CD14-positive monocyte (primary cell): ENCODE results near the gene TOMM22. TPM values are rescaled to one million over a fixed set of nuclear protein-coding genes. Genes with fewer than 3 reads are reported as not detected.

ENCODE experiments used
- DNase-seq, 3 donors: peaks; one replicate each; pipeline ENCODE4 v3.0.0-alpha.2; 2011 to 2022
- H2AFZ ChIP-seq: 2 replicates; pipeline ENCODE4 v1.6.0; 2012; ENCODE audit warnings: mild to moderate bottlenecking, low read depth, low read length, inconsistent platforms; ENCODE audit not compliant: insufficient read depth, poor library complexity, severe bottlenecking
- H3K27ac ChIP-seq, 2 donors: 1 replicate in 1 of 2; 2 replicates in 1 of 2; pipeline ENCODE4 v1.5.1; 2012 to 2013; ENCODE audit warnings: low read length in 2 of 2, control low read depth in 1 of 2, inconsistent platforms in 1 of 2, low read depth in 1 of 2, mild to moderate bottlenecking in 1 of 2
- H3K27me3 ChIP-seq, 2 donors: one replicate each; pipeline versions ENCODE4 v1.6.0 to v1.6.1; 2011 to 2013; ENCODE audit warnings: low read length in 2 of 2; ENCODE audit not compliant: control insufficient read depth in 2 of 2, insufficient read depth in 2 of 2
- H3K36me3 ChIP-seq, 2 donors: replicated peaks in 1 of 2; 1 replicate in 1 of 2; 2 replicates in 1 of 2; pipeline versions ENCODE4 v1.5.1 to v1.6.1; 2012 to 2013; ENCODE audit warnings: low read length in 2 of 2, control low read depth in 1 of 2, inconsistent platforms in 1 of 2, mild to moderate bottlenecking in 1 of 2; ENCODE audit not compliant: insufficient read depth in 2 of 2, control insufficient read depth in 1 of 2
- H3K4me1 ChIP-seq, 2 donors: 1 replicate in 1 of 2; 2 replicates in 1 of 2; pipeline versions ENCODE4 v1.5.1 to v1.6.1; 2012 to 2013; ENCODE audit warnings: low read length in 2 of 2, control low read depth in 1 of 2, inconsistent platforms in 1 of 2, mild to moderate bottlenecking in 1 of 2, moderate library complexity in 1 of 2; ENCODE audit not compliant: insufficient read depth in 2 of 2, control insufficient read depth in 1 of 2
- H3K4me2 ChIP-seq: replicated peaks from 2 replicates; pipeline ENCODE3; 2012; ENCODE audit warnings: low read length, moderate library complexity, mild to moderate bottlenecking; ENCODE audit not compliant: poor library complexity, severe bottlenecking; ENCODE audit errors: extremely low read depth
- H3K4me3 ChIP-seq, 3 experiments: fragments of 200-600 bp in 1 of 3; sonication (generic) in 1 of 3; replicated peaks in 1 of 3; 1 replicate in 2 of 3; 2 replicates in 1 of 3; pipeline ENCODE4 v1.5.1; 2011 to 2013; ENCODE audit warnings: low read length in 3 of 3, mild to moderate bottlenecking in 3 of 3, control low read depth in 2 of 3, low read depth in 2 of 3, inconsistent platforms in 1 of 3, moderate library complexity in 1 of 3
- H3K79me2 ChIP-seq: 2 replicates; pipeline ENCODE4 v1.6.0; 2012; ENCODE audit warnings: mild to moderate bottlenecking, control low read depth, inconsistent platforms, low read length, moderate library complexity; ENCODE audit not compliant: insufficient read depth
- H3K9ac ChIP-seq: 2 replicates; pipeline ENCODE4 v1.6.0; 2017; ENCODE audit warnings: low read length, mild to moderate bottlenecking; ENCODE audit not compliant: insufficient read depth, poor library complexity, severe bottlenecking
- H3K9me3 ChIP-seq, 2 donors: replicated peaks in 1 of 2; 1 replicate in 1 of 2; 2 replicates in 1 of 2; pipeline versions ENCODE4 v1.5.1 to v1.6.1; 2012 to 2013; ENCODE audit warnings: low read length in 2 of 2, control low read depth in 1 of 2; ENCODE audit not compliant: control insufficient read depth in 1 of 2, insufficient read depth in 1 of 2
- H4K20me1 ChIP-seq: 2 replicates; pipeline ENCODE4 v1.6.0; 2012; ENCODE audit warnings: mild to moderate bottlenecking, low read length, control low read depth, moderate library complexity; ENCODE audit not compliant: insufficient read depth
- H3K27ac Mint-ChIP-seq, 7 donors: one replicate each; pipeline ENCODE4 v1.8.0; 2020; ENCODE audit warnings: mild to moderate bottlenecking in 7 of 7, mixed read lengths in 7 of 7, moderate library complexity in 6 of 7, inconsistent platforms in 2 of 7
- H3K27me3 Mint-ChIP-seq, 3 donors: one replicate each; pipeline ENCODE4 v1.8.0; 2021 to 2022; ENCODE audit warnings: low read depth in 3 of 3, mild to moderate bottlenecking in 3 of 3, mixed read lengths in 3 of 3, moderate library complexity in 3 of 3, inconsistent platforms in 1 of 3
- H3K36me3 Mint-ChIP-seq, 2 donors: one replicate each; pipeline ENCODE4 v1.8.0; 2020; ENCODE audit warnings: mixed read lengths in 2 of 2, inconsistent platforms in 1 of 2, mild to moderate bottlenecking in 1 of 2
- H3K4me1 Mint-ChIP-seq: one replicate; pipeline ENCODE4 v1.8.0; 2020; ENCODE audit warnings: mild to moderate bottlenecking, mixed read lengths
- H3K4me3 Mint-ChIP-seq, 2 donors: one replicate each; pipeline ENCODE4 v1.8.0; 2020; ENCODE audit warnings: mild to moderate bottlenecking in 2 of 2, mixed read lengths in 2 of 2, moderate library complexity in 1 of 2
- H3K9me3 Mint-ChIP-seq, 7 donors: one replicate each; pipeline ENCODE4 v1.8.0; 2020 to 2022; ENCODE audit warnings: mixed read lengths in 7 of 7, mild to moderate bottlenecking in 6 of 7, moderate library complexity in 6 of 7, inconsistent platforms in 2 of 7
- CTCF ChIP-seq: fragments of 200-600 bp; IDR thresholded peaks from one replicate; pipeline ENCODE4 v1.8.0; 2022; ENCODE audit warnings: antibody characterized with exemption, mild to moderate bottlenecking
- WGBS: methylation state at CpG from one replicate; pipeline ENCODE4 v1.1.5; 2013; ENCODE audit warnings: missing lambda C conversion rate; ENCODE audit not compliant: insufficient coverage; 5-methylcytosine and 5-hydroxymethylcytosine counted together
- intact Hi-C, 2 donors: fragments of 100-400 bp; cut with micrococcal nuclease; formaldehyde crosslinking; loops; one replicate each; pipeline versions ENCODE4 v1.15.0 to v1.15.1; 2023
- polyA plus RNA-seq, 3 donors: library from polyadenylated mRNA; depleted of rRNA in 1 of 3; unstranded in 2 of 3; stranded (reverse) in 1 of 3; fragments of 300-500 nt in 2 of 3; fragments of >200 nt in 1 of 3; fragmentation: Illumina TruSeq in 2 of 3; gene quantifications; 1 replicate in 2 of 3; 2 replicates in 1 of 3; pipeline ENCODE4 v1.2.3, GENCODE V29; 2012 to 2021

TOMM22 gene
- polyA plus RNA-seq, 3 donors, result 31.9 to 71.4 (median 58.0) TPM

- no peak for DNase-seq
- Histone ChIP-seq H3K9me3 (no peaks in the 10 kb centered on the region), H3K27ac (peak overlapping the region in 1 of 2 donors; percentile 90), H2AFZ (peak overlapping the region; percentile 98), H3K79me2 (no peaks in the 10 kb centered on the region), H3K4me1 (peaks cover 12 to 17% of the 10 kb centered on the region in 2 donors), H3K4me2 (peak overlapping the region; percentile 85), H3K4me3 (peak overlapping the region; percentile 54 to 86 (median 78)), H4K20me1 (no peaks in the 10 kb centered on the region), H3K36me3 (no peaks in the 10 kb centered on the region), H3K9ac (peak overlapping the region; percentile 82), H3K27me3 (no peaks in the 10 kb centered on the region)
- TF ChIP-seq CTCF, result no peak
- Mint-ChIP-seq H3K9me3 (no peaks in the 10 kb centered on the region), H3K4me1 (peaks cover 17% of the 10 kb centered on the region), H3K27me3 (peaks cover 0 to 2% (median 0%) of the 10 kb centered on the region in 3 donors), H3K27ac (peak overlapping the region in 4 of 7 donors; percentile 86 to 99 (median 98)), H3K4me3 (peak overlapping the region; percentile 86 to 94), H3K36me3 (no peaks in the 10 kb centered on the region)
- intact Hi-C loops, result no loop called here
- 11% methylated on average over 16 of the region's 22 CpGs for WGBS
These were observed 26.1 kb upstream of the TOMM22 start for GRCh38 chr22:38655519-38656255.

GRCh38 chr22:38656256-38657044 lies 25.3 kb upstream of the TOMM22 start, which contains the start of the genes CBY1 and FAM227A:
CBY1 (plus strand) TSS chr22:38656638; CDS start chr22:38668055, 11,417 bp downstream.
FAM227A (minus strand) TSS chr22:38656392; CDS start chr22:38650168, 6,224 bp downstream.
- H3K27me3 ChIP-seq, result no peaks in the 10 kb centered on the region
- Mint-ChIP-seq H3K9me3 (no peaks in the 10 kb centered on the region), H3K4me1 (peaks cover 17% of the 10 kb centered on the region), H3K27ac (peak within 1 kb of the TSS; percentile 86 to 100 (median 98)), H3K4me3 (peak within 1 kb of the TSS; percentile 86 to 94), H3K36me3 (peaks cover 0 to 2% of the 10 kb centered on the region in 2 donors), H3K27me3 (peaks cover 0 to 2% (median 0%) of the 10 kb centered on the region in 3 donors)
- H4K20me1 ChIP-seq, result no peaks in the 10 kb centered on the region
- H3K4me1 ChIP-seq, result peaks cover 12 to 17% of the 10 kb centered on the region in 2 donors
- no peaks in the 10 kb centered on the region for H3K79me2 ChIP-seq
- DNase-seq, result peak; percentile 78 to 84 (median 82)
- peak within 1 kb of the TSS; percentile 82 for H3K9ac ChIP-seq
- no peaks in the 10 kb centered on the region for H3K36me3 ChIP-seq
- peak within 1 kb of the TSS; percentile 54 to 86 (median 78) for H3K4me3 ChIP-seq
- no peaks in the 10 kb centered on the region for H3K9me3 ChIP-seq
- H3K27ac ChIP-seq, result peak within 1 kb of the TSS in 1 of 2 donors; percentile 90
- intact Hi-C loops, result no loop called here
- WGBS, result under 1% methylated on average over 65 of the region's 66 CpGs
- H3K4me2 ChIP-seq, result peak within 1 kb of the TSS; percentile 85
- TF ChIP-seq CTCF, result no peak
- H2AFZ ChIP-seq, result peak within 1 kb of the TSS; percentile 98
